OCI-LY3 (cell line): ENCODE results near the gene WBP2.
"Not testable (repeated sequence)": the region's sequence is repeated elsewhere in the genome, so short reads cannot be mapped to it uniquely, and the experiment has no call there.

Experiments
- H2AFZ ChIP-seq: fragments of 200-600, 300-600 bp; shearing (Covaris generic); 2 replicates; pipeline ENCODE4 v1.6.0; 2014; ENCODE audit warnings: antibody characterized with exemption, low read depth, low read length
- H3K27ac ChIP-seq: fragments of 200-600, 300-600 bp; sonication (generic); 2 replicates; pipeline ENCODE4 v1.5.1; 2014; ENCODE audit warnings: mild to moderate bottlenecking, low read length, moderate library complexity, mixed read lengths
- H3K27me3 ChIP-seq: fragments of 200-600, 300-600 bp; sonication (generic); 2 replicates; pipeline ENCODE4 v1.6.1; 2014; ENCODE audit warnings: low read depth, low read length, mixed read lengths
- H3K36me3 ChIP-seq: fragments of 200-600, 300-600 bp; sonication (generic); replicated peaks from 2 replicates; pipeline ENCODE3; 2014; ENCODE audit warnings: low read depth, low read length, mixed read lengths
- H3K4me1 ChIP-seq: fragments of 300-600, 200-600 bp; sonication (generic); 2 replicates; pipeline ENCODE4 v1.6.1; 2014; ENCODE audit warnings: low read length, mixed read lengths
- H3K4me2 ChIP-seq: fragments of 200-600, 300-600 bp; sonication (generic); 2 replicates; pipeline ENCODE4 v1.6.1; 2014; ENCODE audit warnings: low read length, mixed read lengths
- H3K4me3 ChIP-seq: fragments of 300-600, 200-600 bp; sonication (generic); 2 replicates; pipeline ENCODE4 v1.5.1; 2014; ENCODE audit warnings: antibody characterized with exemption, mild to moderate bottlenecking, low read length, moderate library complexity
- H3K79me2 ChIP-seq: fragments of 300-600, 200-600 bp; shearing (Covaris generic); 2 replicates; pipeline ENCODE4 v1.6.1; 2014; ENCODE audit warnings: mild to moderate bottlenecking, low read length, mixed read lengths
- H3K9ac ChIP-seq: fragments of 300-600, 200-600 bp; shearing (Covaris generic); 2 replicates; pipeline ENCODE4 v1.6.0; 2014; ENCODE audit warnings: mild to moderate bottlenecking, low read length, moderate library complexity
- H3K9me3 ChIP-seq: fragments of 200-600, 300-600 bp; shearing (Covaris generic); 2 replicates; pipeline ENCODE4 v1.6.1; 2014; ENCODE audit warnings: low read length, mixed read lengths; ENCODE audit not compliant: insufficient read depth
- H4K20me1 ChIP-seq: fragments of 200-600, 300-600 bp; sonication (generic); 2 replicates; pipeline ENCODE4 v1.6.1; 2016; ENCODE audit warnings: low read length, mixed read lengths; ENCODE audit not compliant: insufficient read depth
- CTCF ChIP-seq: fragments of 200-600, 300-600 bp; sonication (generic); IDR thresholded peaks from 2 replicates; pipeline ENCODE4 v1.5.1; 2014; ENCODE audit warnings: antibody characterized with exemption, low read length, low read depth
- EZH2phosphoT487 ChIP-seq: fragments of 200-600 bp; shearing (Covaris generic); IDR thresholded peaks from 2 replicates; pipeline ENCODE4 v1.6.1; 2018; ENCODE audit warnings: antibody characterized with exemption, mixed run types, low read depth

Gene WBP2

GRCh38 chr17:75874323-75875181, 19.4 kb upstream of the WBP2 start:
- H3K4me2 ChIP-seq, result no peak overlapping the region

GRCh38 chr17:75873587-75874322, 18.6 kb upstream of the WBP2 start:
- Histone ChIP-seq H3K79me2 (no peaks in the 10 kb centered on the region), H3K4me2 (no peak overlapping the region), H3K27me3 (no peaks in the 10 kb centered on the region), H3K9me3 (no peaks in the 10 kb centered on the region), H3K36me3 (no peaks in the 10 kb centered on the region), H3K4me1 (peaks cover 26% of the 10 kb centered on the region), H3K9ac (no peak overlapping the region), H4K20me1 (no peaks in the 10 kb centered on the region), H3K27ac (no peak overlapping the region), H3K4me3 (no peak overlapping the region), H2AFZ (no peak overlapping the region)
- no peak for TF ChIP-seq EZH2phosphoT487
- no peak for TF ChIP-seq CTCF

More at GRCh38 chr17:75874323-75875181, 19.4 kb upstream of the WBP2 start:
- no peak overlapping the region for H2AFZ ChIP-seq
- H3K27ac ChIP-seq, result no peak overlapping the region
- TF ChIP-seq EZH2phosphoT487 (no peak), CTCF (no peak)
- no peaks in the 10 kb centered on the region for H3K27me3 ChIP-seq
- H3K79me2 ChIP-seq, result no peaks in the 10 kb centered on the region
- H3K9me3 ChIP-seq, result no peaks in the 10 kb centered on the region
- H3K4me1 ChIP-seq, result peaks cover 26% of the 10 kb centered on the region
- no peak overlapping the region for H3K4me3 ChIP-seq
- H3K36me3 ChIP-seq, result no peaks in the 10 kb centered on the region
- H4K20me1 ChIP-seq, result no peaks in the 10 kb centered on the region
- H3K9ac ChIP-seq, result no peak overlapping the region

- no peak overlapping the region for H3K9ac ChIP-seq
- H3K27ac ChIP-seq, result no peak overlapping the region
- no peak overlapping the region for H2AFZ ChIP-seq
- H3K27me3 ChIP-seq, result no peaks in the 10 kb centered on the region
- no peaks in the 10 kb centered on the region for H4K20me1 ChIP-seq
- no peaks in the 10 kb centered on the region for H3K79me2 ChIP-seq
- no peak overlapping the region for H3K4me2 ChIP-seq
- H3K9me3 ChIP-seq, result no peaks in the 10 kb centered on the region
- H3K4me3 ChIP-seq, result no peak overlapping the region
- H3K4me1 ChIP-seq, result peaks cover 22% of the 10 kb centered on the region
- no peaks in the 10 kb centered on the region for H3K36me3 ChIP-seq
- TF ChIP-seq EZH2phosphoT487, result no peak
- no peak for TF ChIP-seq CTCF
Observed at GRCh38 chr17:75872434-75873351, 17.6 kb upstream of the WBP2 start.

- not testable (repeated sequence) for H3K27ac ChIP-seq, H3K9me3 ChIP-seq
Observed at GRCh38 chr17:75870228-75870627, 15.1 kb upstream of the WBP2 start.

More at GRCh38 chr17:75870228-75870627, 15.1 kb upstream of the WBP2 start:
- H3K9ac ChIP-seq, H3K27me3 ChIP-seq, H4K20me1 ChIP-seq, H2AFZ ChIP-seq, H3K4me2 ChIP-seq, H3K4me1 ChIP-seq, H3K4me3 ChIP-seq, H3K36me3 ChIP-seq, H3K79me2 ChIP-seq: not testable (repeated sequence)
